Hepatocyte (in vitro differentiated cells): ENCODE data around the gene ADPRS.

Experiments used
- EZH2 ChIP-seq: fragments of 200-600 bp; sonication (generic); IDR thresholded peaks from 2 replicates; pipeline ENCODE4 v1.6.1; 2016; ENCODE audit warnings: antibody characterized with exemption, mild to moderate bottlenecking, borderline replicate concordance
- EZH2phosphoT487 ChIP-seq: fragments of 200-600 bp; sonication (generic); IDR thresholded peaks from one replicate; pipeline ENCODE4 v1.6.1; 2018; ENCODE audit warnings: antibody characterized with exemption, mild to moderate bottlenecking, low read depth, moderate library complexity; ENCODE audit not compliant: unreplicated experiment, severe bottlenecking
- TF ChIP-seq, protein P1 (sequence below): fragments of 200-600 bp; sonication (generic); IDR thresholded peaks from 2 replicates; pipeline ENCODE4 v1.5.1; 2016; ENCODE audit warnings: antibody characterized with exemption, mild to moderate bottlenecking; ENCODE audit not compliant: poor library complexity

DNA sequence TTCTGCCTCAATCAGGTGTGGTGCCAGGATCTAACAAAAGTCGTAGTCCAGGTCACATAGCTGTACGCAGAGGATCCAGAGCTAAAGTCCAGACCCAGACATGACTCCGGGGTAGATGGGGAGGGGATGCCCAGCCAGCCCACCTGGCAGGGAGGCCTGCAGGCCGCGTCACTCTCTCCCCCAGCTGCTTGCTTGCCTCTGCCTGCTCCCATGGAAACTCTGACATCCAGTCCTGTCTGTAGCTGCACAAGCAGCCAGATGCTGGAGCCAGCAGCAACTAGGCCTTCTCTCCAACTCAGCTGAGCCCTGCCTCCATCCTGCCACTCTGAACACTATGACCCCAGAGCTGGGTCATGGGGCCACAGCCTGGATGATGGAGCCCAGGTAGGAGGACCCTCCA is 28.2 kb downstream of the ADPRS start:
- TF ChIP-seq, protein P1, sequence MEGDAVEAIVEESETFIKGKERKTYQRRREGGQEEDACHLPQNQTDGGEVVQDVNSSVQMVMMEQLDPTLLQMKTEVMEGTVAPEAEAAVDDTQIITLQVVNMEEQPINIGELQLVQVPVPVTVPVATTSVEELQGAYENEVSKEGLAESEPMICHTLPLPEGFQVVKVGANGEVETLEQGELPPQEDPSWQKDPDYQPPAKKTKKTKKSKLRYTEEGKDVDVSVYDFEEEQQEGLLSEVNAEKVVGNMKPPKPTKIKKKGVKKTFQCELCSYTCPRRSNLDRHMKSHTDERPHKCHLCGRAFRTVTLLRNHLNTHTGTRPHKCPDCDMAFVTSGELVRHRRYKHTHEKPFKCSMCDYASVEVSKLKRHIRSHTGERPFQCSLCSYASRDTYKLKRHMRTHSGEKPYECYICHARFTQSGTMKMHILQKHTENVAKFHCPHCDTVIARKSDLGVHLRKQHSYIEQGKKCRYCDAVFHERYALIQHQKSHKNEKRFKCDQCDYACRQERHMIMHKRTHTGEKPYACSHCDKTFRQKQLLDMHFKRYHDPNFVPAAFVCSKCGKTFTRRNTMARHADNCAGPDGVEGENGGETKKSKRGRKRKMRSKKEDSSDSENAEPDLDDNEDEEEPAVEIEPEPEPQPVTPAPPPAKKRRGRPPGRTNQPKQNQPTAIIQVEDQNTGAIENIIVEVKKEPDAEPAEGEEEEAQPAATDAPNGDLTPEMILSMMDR: no peak
- no peak for TF ChIP-seq EZH2phosphoT487
- no peak for TF ChIP-seq EZH2
